Measurements from ENCODE around the gene RCSD1. TPM values are rescaled to one million over a fixed set of nuclear protein-coding genes. Genes with fewer than 3 reads are reported as not detected.
"Not testable (repeated sequence)": the region's sequence is repeated elsewhere in the genome, so short reads cannot be mapped to it uniquely, and the experiment has no call there.

Gene RCSD1
- total and polyA plus RNA-seq, 4 donors, result 13.6 to 26.2 (median 15.6) TPM

DNA sequence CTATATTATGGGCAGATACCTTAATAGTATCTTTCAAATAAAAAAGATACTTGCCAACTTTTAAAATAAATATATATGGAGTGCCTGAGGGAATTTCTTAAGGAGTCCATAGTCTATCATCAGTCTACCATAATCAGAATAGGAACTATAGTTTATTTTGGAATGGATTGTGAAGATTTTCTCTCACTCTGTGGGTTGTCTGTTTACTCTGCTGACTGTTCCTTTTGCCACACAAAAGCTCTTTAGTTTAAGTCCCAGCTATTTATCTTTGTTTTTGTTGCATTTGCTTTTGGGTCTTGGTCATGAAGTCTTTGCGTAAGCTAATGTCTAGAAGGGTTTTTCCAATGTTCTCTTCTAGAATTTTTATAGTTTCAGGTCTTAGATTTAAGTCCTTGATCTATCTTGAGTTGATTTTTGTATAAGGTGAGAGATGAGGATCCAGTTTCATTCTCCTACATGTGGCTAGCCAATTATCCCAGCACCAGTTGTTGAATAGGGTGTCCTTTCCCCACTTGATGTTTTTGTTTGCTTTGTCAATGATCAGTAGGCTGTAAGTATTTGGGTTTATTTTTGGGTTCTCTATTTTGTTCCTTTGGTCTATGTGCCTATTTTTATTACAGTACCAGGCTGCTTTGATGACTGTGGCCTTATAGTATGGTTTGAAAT, 112.5 kb downstream of the RCSD1 start:
- WGBS (ENCODE audit: insufficient coverage), result no CpG with 5 or more reads among the region's 1 CpG
- H3K4me1 ChIP-seq (ENCODE audit: control insufficient read depth, insufficient read depth, low read length); H3K9me3 ChIP-seq (ENCODE audit: control insufficient read depth, insufficient read depth, low read length); H3K27ac ChIP-seq (ENCODE audit: low read depth, low read length); H3K4me3 ChIP-seq (ENCODE audit: low read depth, low read length); DNase-seq (ENCODE audit: low read depth in 4 of 6, low spot score in 6 of 6); H3K27me3 ChIP-seq (ENCODE audit: control insufficient read depth, insufficient read depth, low read length); H3K36me3 ChIP-seq (ENCODE audit: control insufficient read depth, insufficient read depth, low read length): not testable (repeated sequence)

DNA sequence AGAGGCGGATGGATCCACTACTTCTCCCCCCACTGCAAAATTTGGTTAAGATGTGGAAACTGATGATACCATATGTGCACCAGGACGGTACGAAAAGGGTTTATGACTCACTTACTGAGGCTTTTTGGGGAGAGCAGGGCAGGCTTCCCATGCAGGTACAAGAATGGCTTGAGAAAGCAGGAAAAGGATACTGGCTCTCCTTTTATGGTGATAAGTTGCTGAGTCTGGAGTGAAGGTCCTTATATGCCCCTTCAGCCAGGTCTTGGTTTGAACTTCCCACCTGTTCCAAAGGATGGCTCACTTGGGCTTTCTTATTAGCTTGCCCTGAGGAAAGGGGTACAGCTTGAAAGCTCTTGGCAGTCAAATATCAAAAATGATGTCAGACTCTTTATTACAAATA, 114.9 kb downstream of the RCSD1 start:
- Histone ChIP-seq H3K4me3 (ENCODE audit: low read depth, low read length) (no peak overlapping the region), H3K36me3 (ENCODE audit: control insufficient read depth, insufficient read depth, low read length) (no peaks in the 10 kb centered on the region), H3K4me1 (ENCODE audit: control insufficient read depth, insufficient read depth, low read length) (peaks cover 11% of the 10 kb centered on the region), H3K27me3 (ENCODE audit: control insufficient read depth, insufficient read depth, low read length) (no peaks in the 10 kb centered on the region), H3K9me3 (ENCODE audit: control insufficient read depth, insufficient read depth, low read length) (no peaks in the 10 kb centered on the region), H3K27ac (ENCODE audit: low read depth, low read length) (no peak overlapping the region)
- DNase-seq (ENCODE audit: low read depth in 4 of 6, low spot score in 6 of 6), result no peak
- WGBS (ENCODE audit: insufficient coverage), result 90% methylated on average over 2 of the region's 3 CpGs

DNA sequence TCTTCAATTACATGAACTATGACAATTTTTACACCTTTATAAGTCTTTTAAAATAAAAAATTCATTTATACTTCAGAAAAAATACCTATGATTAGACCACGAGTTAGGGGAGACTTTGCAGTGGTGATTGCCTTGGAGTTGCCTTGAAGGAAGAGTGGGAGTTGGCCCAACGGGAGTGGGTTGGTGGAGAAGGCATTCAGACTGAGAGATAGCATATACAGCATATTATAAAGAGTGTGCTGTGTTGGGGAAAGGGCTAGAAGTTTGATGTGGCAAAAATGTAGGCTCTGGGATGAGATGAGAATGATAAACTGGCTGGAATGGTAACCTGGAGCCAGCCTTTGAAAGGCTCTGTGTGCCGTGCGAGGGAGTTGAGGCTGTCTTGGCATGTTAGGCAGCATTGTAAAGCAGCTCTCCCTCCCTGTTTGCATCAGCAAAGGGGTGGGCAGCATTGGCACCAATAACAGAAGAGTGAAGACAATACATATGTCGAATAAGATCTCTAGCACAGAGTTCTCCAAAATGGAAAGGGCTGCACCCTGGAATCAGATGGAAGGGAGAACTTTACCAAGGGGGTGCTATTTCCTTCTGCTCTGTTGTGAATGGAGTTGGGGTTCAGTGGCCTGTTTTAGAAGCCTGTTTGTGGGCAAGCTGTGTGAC, 116.1 kb downstream of the RCSD1 start:
- Histone ChIP-seq H3K4me3 (ENCODE audit: low read depth, low read length) (no peak overlapping the region), H3K27me3 (ENCODE audit: control insufficient read depth, insufficient read depth, low read length) (no peaks in the 10 kb centered on the region), H3K9me3 (ENCODE audit: control insufficient read depth, insufficient read depth, low read length) (no peaks in the 10 kb centered on the region), H3K4me1 (ENCODE audit: control insufficient read depth, insufficient read depth, low read length) (peaks cover 11% of the 10 kb centered on the region), H3K36me3 (ENCODE audit: control insufficient read depth, insufficient read depth, low read length) (no peaks in the 10 kb centered on the region), H3K27ac (ENCODE audit: low read depth, low read length) (no peak overlapping the region)
- DNase-seq (ENCODE audit: low read depth in 4 of 6, low spot score in 6 of 6), result no peak
- 71% methylated on average over 3 of the region's 5 CpGs for WGBS (ENCODE audit: insufficient coverage)

DNA sequence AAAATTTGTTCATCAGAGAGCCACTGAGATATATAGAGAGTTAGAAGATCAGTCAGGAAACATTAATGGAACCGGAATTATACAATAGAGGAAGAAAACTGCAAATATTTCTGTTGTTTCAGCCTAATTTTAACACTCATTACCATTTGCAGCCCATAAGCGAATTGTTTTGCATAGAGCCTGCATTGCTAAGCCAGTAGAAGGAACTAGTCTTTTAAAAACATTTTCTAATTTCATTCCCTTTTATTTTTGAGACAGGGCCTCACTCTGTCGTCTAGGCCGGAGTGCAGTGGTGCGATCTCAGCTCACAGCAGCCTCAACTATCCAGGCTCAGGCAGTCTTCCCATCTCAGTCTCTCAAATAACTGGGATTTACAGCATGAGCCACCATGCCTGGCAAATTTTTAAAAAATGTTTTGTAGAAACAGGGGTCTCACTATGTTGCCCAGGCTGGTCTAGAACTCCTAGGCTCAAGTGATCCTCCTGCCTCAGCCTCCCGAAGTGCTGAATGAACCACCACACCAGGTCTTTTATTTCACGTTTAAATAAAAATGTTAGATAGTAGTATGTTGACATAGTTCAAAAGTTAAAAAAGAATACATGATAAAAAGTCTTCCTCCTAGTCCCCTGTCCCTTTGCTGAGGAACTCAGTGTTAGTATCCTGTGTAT, 117.1 kb downstream of the RCSD1 start:
- Histone ChIP-seq H3K4me1 (ENCODE audit: control insufficient read depth, insufficient read depth, low read length) (peaks cover 7% of the 10 kb centered on the region), H3K4me3 (ENCODE audit: low read depth, low read length) (no peak overlapping the region), H3K36me3 (ENCODE audit: control insufficient read depth, insufficient read depth, low read length) (no peaks in the 10 kb centered on the region), H3K27me3 (ENCODE audit: control insufficient read depth, insufficient read depth, low read length) (no peaks in the 10 kb centered on the region), H3K9me3 (ENCODE audit: control insufficient read depth, insufficient read depth, low read length) (no peaks in the 10 kb centered on the region), H3K27ac (ENCODE audit: low read depth, low read length) (no peak overlapping the region)
- no peak for DNase-seq (ENCODE audit: low read depth in 4 of 6, low spot score in 6 of 6)
- 78% methylated on average over 3 of the region's 7 CpGs for WGBS (ENCODE audit: insufficient coverage)

DNA sequence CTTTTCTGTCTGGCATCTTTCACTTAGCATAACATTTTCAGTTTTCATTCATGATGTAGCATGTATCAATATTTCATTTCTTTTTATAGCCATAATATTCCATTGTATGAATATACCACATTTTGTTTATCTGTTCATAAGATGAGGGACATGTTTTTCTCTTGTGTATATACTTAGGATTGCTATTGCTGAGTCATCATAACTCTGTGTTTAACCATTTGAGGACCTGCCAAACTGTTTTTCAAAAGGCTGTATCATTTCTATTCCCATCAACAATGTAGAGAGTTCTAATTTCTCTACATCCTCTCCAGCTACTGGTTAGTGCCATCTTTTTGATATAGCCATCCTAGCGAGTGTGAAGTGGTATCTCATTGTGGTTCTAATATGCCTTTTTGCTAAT, 118.0 kb downstream of the RCSD1 start:
- Histone ChIP-seq H3K4me3 (ENCODE audit: low read depth, low read length) (no peak overlapping the region), H3K27ac (ENCODE audit: low read depth, low read length) (no peak overlapping the region), H3K27me3 (ENCODE audit: control insufficient read depth, insufficient read depth, low read length) (no peaks in the 10 kb centered on the region), H3K36me3 (ENCODE audit: control insufficient read depth, insufficient read depth, low read length) (no peaks in the 10 kb centered on the region), H3K4me1 (ENCODE audit: control insufficient read depth, insufficient read depth, low read length) (peaks cover 7% of the 10 kb centered on the region), H3K9me3 (ENCODE audit: control insufficient read depth, insufficient read depth, low read length) (no peaks in the 10 kb centered on the region)
- no CpG with 5 or more reads among the region's 1 CpG for WGBS (ENCODE audit: insufficient coverage)
- DNase-seq (ENCODE audit: low read depth in 4 of 6, low spot score in 6 of 6), result no peak

DNA sequence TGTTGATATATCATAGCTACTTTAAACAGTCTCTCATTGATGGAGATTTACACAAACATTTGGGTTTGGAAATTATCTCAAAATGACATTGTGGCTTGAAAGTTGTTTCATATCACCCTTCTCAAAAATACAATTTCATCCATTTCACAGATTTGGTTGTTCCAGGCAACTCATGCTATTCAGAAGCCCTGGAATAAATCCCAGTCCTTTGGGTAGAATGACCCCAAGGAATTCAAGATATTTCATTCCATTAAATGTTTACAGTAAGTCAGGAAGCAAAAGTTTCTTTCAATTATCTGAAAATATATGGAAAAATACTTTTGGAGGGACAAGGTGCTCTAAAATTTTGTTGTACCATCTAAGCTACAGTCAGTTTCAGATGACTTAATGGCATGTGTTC, 118.9 kb downstream of the RCSD1 start:
- Histone ChIP-seq H3K27me3 (ENCODE audit: control insufficient read depth, insufficient read depth, low read length) (no peaks in the 10 kb centered on the region), H3K27ac (ENCODE audit: low read depth, low read length) (no peak overlapping the region), H3K36me3 (ENCODE audit: control insufficient read depth, insufficient read depth, low read length) (no peaks in the 10 kb centered on the region), H3K9me3 (ENCODE audit: control insufficient read depth, insufficient read depth, low read length) (no peaks in the 10 kb centered on the region), H3K4me1 (ENCODE audit: control insufficient read depth, insufficient read depth, low read length) (peaks cover 9% of the 10 kb centered on the region), H3K4me3 (ENCODE audit: low read depth, low read length) (no peak overlapping the region)
- DNase-seq (ENCODE audit: low read depth in 4 of 6, low spot score in 6 of 6), result no peak

DNA sequence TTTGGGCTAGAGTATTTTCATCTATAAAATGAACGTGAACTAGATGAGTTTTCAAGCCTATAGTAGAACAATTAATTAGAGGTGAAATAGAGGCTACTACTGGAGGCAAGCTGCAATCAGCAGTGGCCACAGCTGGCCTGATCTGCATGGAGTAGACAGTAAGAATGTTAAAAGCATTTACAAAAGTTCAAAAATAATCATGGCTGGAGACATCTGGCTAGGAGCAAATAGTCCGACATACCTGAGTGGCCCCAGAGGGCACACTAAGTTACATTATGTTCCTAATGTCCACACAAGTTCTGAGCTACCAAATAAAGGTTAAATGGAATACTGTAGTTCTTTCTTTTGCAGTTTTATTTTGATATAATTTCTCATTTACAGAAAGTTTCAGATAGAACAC, 119.7 kb downstream of the RCSD1 start:
- H3K4me3 ChIP-seq (ENCODE audit: low read depth, low read length), result no peak overlapping the region
- no CpG with 5 or more reads among the region's 2 CpGs for WGBS (ENCODE audit: insufficient coverage)
- H3K36me3 ChIP-seq (ENCODE audit: control insufficient read depth, insufficient read depth, low read length), result no peaks in the 10 kb centered on the region
- no peaks in the 10 kb centered on the region for H3K27me3 ChIP-seq (ENCODE audit: control insufficient read depth, insufficient read depth, low read length)
- no peak overlapping the region for H3K27ac ChIP-seq (ENCODE audit: low read depth, low read length)
- H3K9me3 ChIP-seq (ENCODE audit: control insufficient read depth, insufficient read depth, low read length), result no peaks in the 10 kb centered on the region
- peaks cover 12% of the 10 kb centered on the region for H3K4me1 ChIP-seq (ENCODE audit: control insufficient read depth, insufficient read depth, low read length)
- no peak for DNase-seq (ENCODE audit: low read depth in 4 of 6, low spot score in 6 of 6)

DNA sequence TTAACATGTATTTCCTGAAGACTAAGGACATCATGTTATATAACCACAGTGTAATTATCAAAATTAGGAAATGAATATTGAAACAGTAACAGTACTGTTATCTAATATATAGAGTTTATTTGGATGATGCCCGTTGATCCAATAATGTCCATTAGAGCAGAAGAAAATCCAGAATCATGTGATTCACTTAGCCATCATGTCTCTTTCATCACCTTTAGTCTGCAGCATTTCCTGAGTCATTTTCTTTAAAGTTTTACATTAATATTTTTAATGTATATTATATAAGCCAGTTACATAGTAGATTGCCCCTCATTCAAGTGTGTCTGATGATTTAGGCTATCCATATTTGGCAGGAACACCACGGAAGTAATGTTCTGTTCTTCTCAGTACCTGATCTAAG, 120.6 kb downstream of the RCSD1 start:
- no peaks in the 10 kb centered on the region for H3K27me3 ChIP-seq (ENCODE audit: control insufficient read depth, insufficient read depth, low read length)
- H3K9me3 ChIP-seq (ENCODE audit: control insufficient read depth, insufficient read depth, low read length), result no peaks in the 10 kb centered on the region
- H3K4me3 ChIP-seq (ENCODE audit: low read depth, low read length), result no peak overlapping the region
- DNase-seq (ENCODE audit: low read depth in 4 of 6, low spot score in 6 of 6), result no peak
- no peaks in the 10 kb centered on the region for H3K36me3 ChIP-seq (ENCODE audit: control insufficient read depth, insufficient read depth, low read length)
- WGBS (ENCODE audit: insufficient coverage), result no CpG with 5 or more reads among the region's 2 CpGs
- H3K27ac ChIP-seq (ENCODE audit: low read depth, low read length), result no peak overlapping the region
- peaks cover 12% of the 10 kb centered on the region for H3K4me1 ChIP-seq (ENCODE audit: control insufficient read depth, insufficient read depth, low read length)

DNA sequence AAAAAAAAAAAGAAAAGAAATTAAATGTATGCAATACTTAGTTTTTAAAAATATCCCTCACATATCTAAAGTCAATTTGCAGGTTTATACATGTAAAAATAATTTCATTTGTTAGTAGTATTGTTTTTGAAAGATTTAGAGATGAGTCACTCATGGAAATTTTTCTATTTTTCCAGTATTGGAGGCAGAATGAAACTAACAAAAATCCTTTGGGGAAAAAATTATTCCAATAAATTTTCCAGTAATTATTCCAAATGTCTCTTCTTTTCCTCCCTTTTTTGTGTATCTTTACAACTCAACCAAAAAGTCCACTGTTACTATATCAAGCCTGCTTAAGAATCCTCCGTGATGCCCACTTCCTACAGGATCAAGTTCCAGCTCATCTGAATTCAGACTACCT, 121.6 kb downstream of the RCSD1 start:
- no peak for DNase-seq (ENCODE audit: low read depth in 4 of 6, low spot score in 6 of 6)
- no peak overlapping the region for H3K4me3 ChIP-seq (ENCODE audit: low read depth, low read length)
- no peaks in the 10 kb centered on the region for H3K36me3 ChIP-seq (ENCODE audit: control insufficient read depth, insufficient read depth, low read length)
- no peaks in the 10 kb centered on the region for H3K9me3 ChIP-seq (ENCODE audit: control insufficient read depth, insufficient read depth, low read length)
- 96% methylated on average over 1 of the region's 1 CpG for WGBS (ENCODE audit: insufficient coverage)
- H3K27me3 ChIP-seq (ENCODE audit: control insufficient read depth, insufficient read depth, low read length), result no peaks in the 10 kb centered on the region
- H3K27ac ChIP-seq (ENCODE audit: low read depth, low read length), result no peak overlapping the region
- peaks cover 13% of the 10 kb centered on the region for H3K4me1 ChIP-seq (ENCODE audit: control insufficient read depth, insufficient read depth, low read length)
